GM23338 (cell line): ENCODE measurements around the gene IFT88. TPM values are rescaled to one million over a fixed set of nuclear protein-coding genes. Genes with fewer than 3 reads are reported as not detected.

Source experiments
- ATAC-seq: fragments of 200-7000 bp; cut with Tn5 transposase; 3 replicates; pipeline ENCODE4 v1.9.1; 2020
- DNase-seq: peaks from one replicate; pipeline ENCODE4 v3.0.0-alpha.2; 2015; ENCODE audit warnings: low spot score
- H2AFZ ChIP-seq: fragments of 200-600 bp; sonication (generic); 2 replicates; pipeline ENCODE4 v1.8.0; 2016; ENCODE audit warnings: antibody characterized with exemption, mild to moderate bottlenecking, moderate library complexity
- H3F3A ChIP-seq: fragments of 200-600 bp; sonication (generic); replicated peaks from 2 replicates; pipeline ENCODE4 v1.8.0; 2017; ENCODE audit warnings: antibody characterized with exemption, mixed run types, low read depth
- H3K27ac ChIP-seq: fragments of 200-600 bp; sonication (generic); 2 replicates; pipeline ENCODE4 v1.6.1; 2016; ENCODE audit warnings: low read depth
- H3K27me3 ChIP-seq: fragments of 200-600 bp; sonication (generic); 2 replicates; pipeline ENCODE4 v1.8.0; 2016; ENCODE audit warnings: mild to moderate bottlenecking, mixed run types, moderate library complexity; ENCODE audit not compliant: insufficient read depth
- H3K36me3 ChIP-seq: fragments of 200-600 bp; sonication (generic); 2 replicates; pipeline ENCODE4 v1.8.0; 2016; ENCODE audit warnings: mild to moderate bottlenecking; ENCODE audit not compliant: insufficient read depth
- H3K4me1 ChIP-seq: fragments of 200-600 bp; sonication (generic); 2 replicates; pipeline ENCODE4 v1.8.0; 2016; ENCODE audit warnings: mild to moderate bottlenecking, moderate library complexity; ENCODE audit not compliant: insufficient read depth
- H3K4me2 ChIP-seq: fragments of 200-600 bp; sonication (generic); 2 replicates; pipeline ENCODE4 v1.7.1; 2017; ENCODE audit warnings: mixed run types
- H3K4me3 ChIP-seq: fragments of 200-600 bp; sonication (generic); 2 replicates; pipeline ENCODE4 v1.6.1; 2016; ENCODE audit warnings: mixed run types
- H3K79me2 ChIP-seq: fragments of 200-600 bp; sonication (generic); replicated peaks from 2 replicates; pipeline ENCODE4 v1.8.0; 2017; ENCODE audit warnings: mild to moderate bottlenecking; ENCODE audit not compliant: insufficient read depth
- H3K9me2 ChIP-seq: fragments of 200-600 bp; sonication (generic); 2 replicates; pipeline ENCODE4 v1.8.0; 2017; ENCODE audit not compliant: insufficient read depth
- H4K20me1 ChIP-seq: fragments of 200-600 bp; sonication (generic); replicated peaks from 2 replicates; pipeline ENCODE4 v1.8.0; 2017; ENCODE audit warnings: mild to moderate bottlenecking; ENCODE audit not compliant: insufficient read depth
- H3K27ac Mint-ChIP-seq: 2 replicates; pipeline ENCODE4 v1.8.0; 2020; ENCODE audit warnings: inconsistent platforms, mild to moderate bottlenecking, moderate library complexity, mixed read lengths
- H3K27me3 Mint-ChIP-seq: 3 replicates; pipeline ENCODE4 v1.8.0; 2022; ENCODE audit warnings: low read depth, mild to moderate bottlenecking, moderate library complexity, mixed read lengths, inconsistent platforms; ENCODE audit not compliant: insufficient read depth, poor library complexity
- H3K36me3 Mint-ChIP-seq: 3 replicates; pipeline ENCODE4 v1.8.0; 2021; ENCODE audit warnings: low read depth, mild to moderate bottlenecking, inconsistent platforms, moderate library complexity, mixed read lengths
- H3K4me1 Mint-ChIP-seq: 3 replicates; pipeline ENCODE4 v1.8.0; 2020; ENCODE audit warnings: mild to moderate bottlenecking, inconsistent platforms, mixed read lengths
- H3K4me3 Mint-ChIP-seq: 3 replicates; pipeline ENCODE4 v1.8.0; 2021; ENCODE audit warnings: moderate library complexity, mild to moderate bottlenecking, inconsistent platforms, mixed read lengths
- H3K9me3 Mint-ChIP-seq: 3 replicates; pipeline ENCODE4 v1.8.0; 2020; ENCODE audit warnings: moderate library complexity, mild to moderate bottlenecking, inconsistent platforms, mixed read lengths
- CREB1 ChIP-seq: fragments of 250-450 bp; sonication (Bioruptor Pico); IDR thresholded peaks from 2 replicates; pipeline ENCODE4 v1.5.0; 2020; ENCODE audit warnings: low read depth, mild to moderate bottlenecking, moderate library complexity
- CTCF ChIP-seq, 2 experiments: fragments of 200-600 bp in 1 of 2; sonication (generic) in 1 of 2; conservative IDR thresholded peaks; 2 replicates each; pipeline versions ENCODE4 v1.5.1 to v1.6.1; 2016 to 2017; ENCODE audit warnings: antibody characterized with exemption in 2 of 2, low read depth in 2 of 2, mild to moderate bottlenecking in 2 of 2, moderate library complexity in 1 of 2
- EZH2phosphoT487 ChIP-seq: fragments of 200-600 bp; sonication (generic); IDR thresholded peaks from one replicate; pipeline ENCODE4 v1.8.1; 2018; ENCODE audit warnings: antibody characterized with exemption; ENCODE audit not compliant: unreplicated experiment
- JUNB ChIP-seq: IDR thresholded peaks from one replicate; pipeline ENCODE4 v1.6.1; 2016; ENCODE audit warnings: antibody characterized with exemption; ENCODE audit not compliant: unreplicated experiment
- NANOG ChIP-seq: IDR thresholded peaks from 2 replicates; pipeline ENCODE4 v1.6.1; 2016; ENCODE audit warnings: antibody characterized with exemption, borderline replicate concordance
- POLR2AphosphoS5 ChIP-seq: IDR thresholded peaks from 2 replicates; pipeline ENCODE4 v1.6.1; 2016; ENCODE audit warnings: antibody characterized with exemption, low read depth
- ZNF114 ChIP-seq: fragments of 250-450 bp; sonication (Bioruptor Pico); IDR thresholded peaks from 2 replicates; pipeline ENCODE4 v1.5.0; 2020; ENCODE audit warnings: mild to moderate bottlenecking, moderate library complexity
- polyA plus RNA-seq: library from polyadenylated mRNA; unstranded; fragments of >200 nt; fragmentation: Nextera tagmentation; extraction: Ambion mirVana; gene quantifications from 2 replicates; pipeline ENCODE4 v1.2.1, GENCODE V29; 2016
- total RNA-seq: library from RNA; depleted of rRNA; stranded (reverse); fragments of >200 nt; shearing (Covaris generic); gene quantifications from 2 replicates; pipeline ENCODE4 v1.2.3, GENCODE V29; 2014
- TF ChIP-seq, protein P1 (sequence below): fragments of 250-450 bp; sonication (Bioruptor Pico); IDR thresholded peaks from 2 replicates; pipeline ENCODE4 v1.5.0; 2020; ENCODE audit warnings: mild to moderate bottlenecking, moderate library complexity

Gene IFT88
- total and polyA plus RNA-seq, 2 experiments from 2014 or later: 8.2 to 8.7 TPM

GRCh38 chr13:20518660-20519100 lies 48.3 kb upstream of the IFT88 start (continued):
- TF ChIP-seq, protein P1, sequence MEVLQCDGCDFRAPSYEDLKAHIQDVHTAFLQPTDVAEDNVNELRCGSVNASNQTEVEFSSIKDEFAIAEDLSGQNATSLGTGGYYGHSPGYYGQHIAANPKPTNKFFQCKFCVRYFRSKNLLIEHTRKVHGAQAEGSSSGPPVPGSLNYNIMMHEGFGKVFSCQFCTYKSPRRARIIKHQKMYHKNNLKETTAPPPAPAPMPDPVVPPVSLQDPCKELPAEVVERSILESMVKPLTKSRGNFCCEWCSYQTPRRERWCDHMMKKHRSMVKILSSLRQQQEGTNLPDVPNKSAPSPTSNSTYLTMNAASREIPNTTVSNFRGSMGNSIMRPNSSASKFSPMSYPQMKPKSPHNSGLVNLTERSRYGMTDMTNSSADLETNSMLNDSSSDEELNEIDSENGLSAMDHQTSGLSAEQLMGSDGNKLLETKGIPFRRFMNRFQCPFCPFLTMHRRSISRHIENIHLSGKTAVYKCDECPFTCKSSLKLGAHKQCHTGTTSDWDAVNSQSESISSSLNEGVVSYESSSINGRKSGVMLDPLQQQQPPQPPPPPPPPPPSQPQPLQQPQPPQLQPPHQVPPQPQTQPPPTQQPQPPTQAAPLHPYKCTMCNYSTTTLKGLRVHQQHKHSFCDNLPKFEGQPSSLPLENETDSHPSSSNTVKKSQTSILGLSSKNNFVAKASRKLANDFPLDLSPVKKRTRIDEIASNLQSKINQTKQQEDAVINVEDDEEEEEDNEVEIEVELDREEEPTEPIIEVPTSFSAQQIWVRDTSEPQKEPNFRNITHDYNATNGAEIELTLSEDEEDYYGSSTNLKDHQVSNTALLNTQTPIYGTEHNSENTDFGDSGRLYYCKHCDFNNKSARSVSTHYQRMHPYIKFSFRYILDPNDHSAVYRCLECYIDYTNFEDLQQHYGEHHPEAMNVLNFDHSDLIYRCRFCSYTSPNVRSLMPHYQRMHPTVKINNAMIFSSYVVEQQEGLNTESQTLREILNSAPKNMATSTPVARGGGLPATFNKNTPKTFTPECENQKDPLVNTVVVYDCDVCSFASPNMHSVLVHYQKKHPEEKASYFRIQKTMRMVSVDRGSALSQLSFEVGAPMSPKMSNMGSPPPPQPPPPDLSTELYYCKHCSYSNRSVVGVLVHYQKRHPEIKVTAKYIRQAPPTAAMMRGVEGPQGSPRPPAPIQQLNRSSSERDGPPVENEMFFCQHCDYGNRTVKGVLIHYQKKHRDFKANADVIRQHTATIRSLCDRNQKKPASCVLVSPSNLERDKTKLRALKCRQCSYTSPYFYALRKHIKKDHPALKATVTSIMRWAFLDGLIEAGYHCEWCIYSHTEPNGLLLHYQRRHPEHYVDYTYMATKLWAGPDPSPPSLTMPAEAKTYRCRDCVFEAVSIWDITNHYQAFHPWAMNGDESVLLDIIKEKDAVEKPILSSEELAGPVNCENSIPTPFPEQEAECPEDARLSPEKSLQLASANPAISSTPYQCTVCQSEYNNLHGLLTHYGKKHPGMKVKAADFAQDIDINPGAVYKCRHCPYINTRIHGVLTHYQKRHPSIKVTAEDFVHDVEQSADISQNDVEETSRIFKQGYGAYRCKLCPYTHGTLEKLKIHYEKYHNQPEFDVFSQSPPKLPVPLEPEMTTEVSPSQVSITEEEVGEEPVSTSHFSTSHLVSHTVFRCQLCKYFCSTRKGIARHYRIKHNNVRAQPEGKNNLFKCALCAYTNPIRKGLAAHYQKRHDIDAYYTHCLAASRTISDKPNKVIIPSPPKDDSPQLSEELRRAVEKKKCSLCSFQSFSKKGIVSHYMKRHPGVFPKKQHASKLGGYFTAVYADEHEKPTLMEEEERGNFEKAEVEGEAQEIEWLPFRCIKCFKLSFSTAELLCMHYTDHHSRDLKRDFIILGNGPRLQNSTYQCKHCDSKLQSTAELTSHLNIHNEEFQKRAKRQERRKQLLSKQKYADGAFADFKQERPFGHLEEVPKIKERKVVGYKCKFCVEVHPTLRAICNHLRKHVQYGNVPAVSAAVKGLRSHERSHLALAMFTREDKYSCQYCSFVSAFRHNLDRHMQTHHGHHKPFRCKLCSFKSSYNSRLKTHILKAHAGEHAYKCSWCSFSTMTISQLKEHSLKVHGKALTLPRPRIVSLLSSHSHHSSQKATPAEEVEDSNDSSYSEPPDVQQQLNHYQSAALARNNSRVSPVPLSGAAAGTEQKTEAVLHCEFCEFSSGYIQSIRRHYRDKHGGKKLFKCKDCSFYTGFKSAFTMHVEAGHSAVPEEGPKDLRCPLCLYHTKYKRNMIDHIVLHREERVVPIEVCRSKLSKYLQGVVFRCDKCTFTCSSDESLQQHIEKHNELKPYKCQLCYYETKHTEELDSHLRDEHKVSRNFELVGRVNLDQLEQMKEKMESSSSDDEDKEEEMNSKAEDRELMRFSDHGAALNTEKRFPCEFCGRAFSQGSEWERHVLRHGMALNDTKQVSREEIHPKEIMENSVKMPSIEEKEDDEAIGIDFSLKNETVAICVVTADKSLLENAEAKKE: no peak
- TF ChIP-seq CREB1 (CRISPR knock-in tag) (no peak), JUNB (no peak)

DNA sequence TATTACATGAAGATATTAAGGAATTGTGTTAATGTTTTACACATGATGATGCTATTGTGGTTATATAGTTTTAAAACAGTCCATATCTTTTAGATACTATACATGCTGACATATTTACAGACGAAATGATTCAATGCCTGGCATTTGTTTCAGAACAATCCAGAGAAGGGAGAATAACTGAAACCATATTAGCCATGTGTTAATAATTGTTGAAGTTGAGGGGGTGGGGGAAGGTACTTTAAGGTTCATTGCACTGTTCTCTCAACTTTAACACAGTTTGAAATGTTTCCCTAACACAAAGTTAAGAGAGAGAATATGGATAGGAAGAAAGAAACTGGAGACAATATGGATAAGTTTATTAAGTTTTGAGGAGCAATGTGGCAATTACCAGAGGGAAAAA lies 47.1 kb upstream of the IFT88 start:
- Histone ChIP-seq H2AFZ (no peak overlapping the region), H3F3A (no peaks in the 10 kb centered on the region), H3K4me2 (no peak overlapping the region), H4K20me1 (no peaks in the 10 kb centered on the region), H3K36me3 (no peaks in the 10 kb centered on the region), H3K27ac (no peak overlapping the region), H3K27me3 (no peaks in the 10 kb centered on the region), H3K4me1 (peaks cover 29% of the 10 kb centered on the region), H3K4me3 (no peak overlapping the region), H3K9me2 (0 out of 2 replicates have a peak, but pooled peaks cover 2% of the 10 kb centered on the region), H3K79me2 (no peaks in the 10 kb centered on the region)
- H3K36me3 Mint-ChIP-seq: no peaks in the 10 kb centered on the region; the same call in 2 of the 3 replicates
- ATAC-seq (no peak), DNase-seq (no peak)
- H3K4me3 Mint-ChIP-seq: no peak overlapping the region
- peaks cover 21% of the 10 kb centered on the region for H3K4me1 Mint-ChIP-seq
- H3K9me3 Mint-ChIP-seq: no peaks in the 10 kb centered on the region
- H3K27ac Mint-ChIP-seq: no peak overlapping the region
- peaks cover 9% of the 10 kb centered on the region for H3K27me3 Mint-ChIP-seq
- no peak for TF ChIP-seq NANOG
- TF ChIP-seq EZH2phosphoT487: no peak
- TF ChIP-seq POLR2AphosphoS5: no peak
- TF ChIP-seq CREB1 (CRISPR knock-in tag): no peak
- no peak for TF ChIP-seq CTCF (conservative IDR thresholded peaks at IDR 0.05; ENCODE audit: low read depth in 2 of 2)
- no peak for TF ChIP-seq ZNF114 (CRISPR knock-in tag)
- TF ChIP-seq, protein P1: no peak
